Prostate gland (tissue), 2 donors: Measurements from ENCODE around the gene MYOZ1.

Experiments
- CTCF ChIP-seq, 4 experiments: fragments of 200-600 bp in 2 of 4; fragments of 450-650 bp in 2 of 4; sonication (generic) in 2 of 4; IDR thresholded peaks; 1 replicate in 3 of 4; 2 replicates in 1 of 4; pipeline ENCODE4 v1.5.1; 2016 to 2019; ENCODE audit warnings: antibody characterized with exemption in 4 of 4, mild to moderate bottlenecking in 2 of 4, moderate library complexity in 2 of 4
- POLR2A ChIP-seq: fragments of 450-650 bp; IDR thresholded peaks from one replicate; pipeline ENCODE4 v1.6.1; 2016; ENCODE audit warnings: antibody characterized with exemption, mild to moderate bottlenecking

GRCh38 chr10:73593110-73593509 lies 48.2 kb downstream of the MYOZ1 start:
- TF ChIP-seq CTCF (IDR thresholded peaks at IDR 0.05) (no peak), POLR2A (no peak)
